ENCODE data around the gene DENND1B. TPM values are rescaled to one million over a fixed set of nuclear protein-coding genes. Genes with fewer than 3 reads are reported as not detected.

DENND1B gene
- total RNA-seq, 2 donors from 2014 or later: 9.4 to 11.9 TPM

- Histone ChIP-seq H3K4me1 (ENCODE audit: control insufficient read depth, insufficient read depth, low read length) (peaks cover 18% of the 10 kb centered on the region), H3K4me3 (ENCODE audit: low read length) (peak overlapping the region; percentile 30), H3K9me3 (ENCODE audit: control insufficient read depth, low read length) (no peaks in the 10 kb centered on the region), H3K27me3 (ENCODE audit: control insufficient read depth, insufficient read depth, low read length, poor library complexity, severe bottlenecking) (no peaks in the 10 kb centered on the region), H3K36me3 (ENCODE audit: control insufficient read depth, insufficient read depth, low read length) (no peaks in the 10 kb centered on the region), H3K9ac (ENCODE audit: extremely low read depth, low read length, poor library complexity, severe bottlenecking) (no peak overlapping the region), H3K27ac (ENCODE audit: low read depth, low read length) (no peak overlapping the region)
- no peak for TF ChIP-seq CTCF (conservative IDR thresholded peaks at IDR 0.05)
- Mint-ChIP-seq H3K4me1 (peaks cover 49% of the 10 kb centered on the region), H3K27me3 (ENCODE audit: insufficient read depth) (no peaks in the 10 kb centered on the region), H3K4me3 (no peak overlapping the region), H3K9me3 (no peaks in the 10 kb centered on the region), H3K36me3 (ENCODE audit: low read depth) (no peaks in the 10 kb centered on the region), H3K27ac (no peak overlapping the region)
- DNase-seq: no peak
- WGBS, 2 experiments (ENCODE audit: insufficient coverage in 1 of 2, insufficient read length in 1 of 2): 96 to 100% methylated on average over 2 to 3 of the region's 3 CpGs
Measured at GRCh38 chr1:197677313-197677712, 98.0 kb downstream of the DENND1B start.

- Histone ChIP-seq H3K4me3 (ENCODE audit: low read length) (peak overlapping the region; percentile 30), H3K9ac (ENCODE audit: extremely low read depth, low read length, poor library complexity, severe bottlenecking) (no peak overlapping the region), H3K27me3 (ENCODE audit: control insufficient read depth, insufficient read depth, low read length, poor library complexity, severe bottlenecking) (no peaks in the 10 kb centered on the region), H3K36me3 (ENCODE audit: control insufficient read depth, insufficient read depth, low read length) (no peaks in the 10 kb centered on the region), H3K4me1 (ENCODE audit: control insufficient read depth, insufficient read depth, low read length) (peaks cover 18% of the 10 kb centered on the region), H3K27ac (ENCODE audit: low read depth, low read length) (peak overlapping the region; percentile 65), H3K9me3 (ENCODE audit: control insufficient read depth, low read length) (no peaks in the 10 kb centered on the region)
- Mint-ChIP-seq H3K4me1 (peaks cover 48% of the 10 kb centered on the region), H3K27ac (no peak overlapping the region), H3K27me3 (ENCODE audit: insufficient read depth) (no peaks in the 10 kb centered on the region), H3K4me3 (no peak overlapping the region), H3K36me3 (ENCODE audit: low read depth) (no peaks in the 10 kb centered on the region), H3K9me3 (no peaks in the 10 kb centered on the region)
- DNase-seq: peak; percentile 43
- WGBS, 2 experiments (ENCODE audit: insufficient coverage in 1 of 2, insufficient read length in 1 of 2): 71 to 88% methylated on average over 2 to 5 of the region's 5 CpGs
- no peak for TF ChIP-seq CTCF (conservative IDR thresholded peaks at IDR 0.05)
Measured at GRCh38 chr1:197675583-197676208, 99.6 kb downstream of the DENND1B start.

- Mint-ChIP-seq H3K36me3 (ENCODE audit: low read depth) (no peaks in the 10 kb centered on the region), H3K9me3 (no peaks in the 10 kb centered on the region), H3K4me3 (no peak overlapping the region), H3K27me3 (ENCODE audit: insufficient read depth) (no peaks in the 10 kb centered on the region), H3K27ac (no peak overlapping the region), H3K4me1 (peaks cover 51% of the 10 kb centered on the region)
- DNase-seq: peak; percentile 84
- H3K9me3 ChIP-seq (ENCODE audit: control insufficient read depth, low read length): no peaks in the 10 kb centered on the region
- H3K4me3 ChIP-seq (ENCODE audit: low read length): no peak overlapping the region
- no peak for TF ChIP-seq CTCF (conservative IDR thresholded peaks at IDR 0.05)
- H3K27ac ChIP-seq (ENCODE audit: low read depth, low read length): peak overlapping the region; percentile 12
- no peaks in the 10 kb centered on the region for H3K27me3 ChIP-seq (ENCODE audit: control insufficient read depth, insufficient read depth, low read length, poor library complexity, severe bottlenecking)
- no peaks in the 10 kb centered on the region for H3K36me3 ChIP-seq (ENCODE audit: control insufficient read depth, insufficient read depth, low read length)
- WGBS, 2 experiments (ENCODE audit: insufficient coverage in 1 of 2, insufficient read length in 1 of 2): 9 to 24% methylated on average over 2 to 3 of the region's 3 CpGs
- H3K4me1 ChIP-seq (ENCODE audit: control insufficient read depth, insufficient read depth, low read length): peaks cover 18% of the 10 kb centered on the region
- H3K9ac ChIP-seq (ENCODE audit: extremely low read depth, low read length, poor library complexity, severe bottlenecking): no peak overlapping the region
Measured at GRCh38 chr1:197674286-197674685, 101.0 kb downstream of the DENND1B start.

Data from endodermal cell (in vitro differentiated cells).